Osteocyte (in vitro differentiated cells): ENCODE measurements around the gene SETX. TPM values are rescaled to one million over a fixed set of nuclear protein-coding genes. Genes with fewer than 3 reads are reported as not detected.

ENCODE experiments used
- DNase-seq: peaks from one replicate; pipeline ENCODE4 v3.0.0; 2021; ENCODE audit warnings: mixed read lengths; ENCODE audit not compliant: unreplicated experiment; ENCODE audit errors: extremely low spot score
- H3K27ac Mint-ChIP-seq: one replicate; pipeline ENCODE4 v1.8.0; 2021; ENCODE audit warnings: mild to moderate bottlenecking, mixed read lengths; ENCODE audit not compliant: unreplicated experiment
- H3K27me3 Mint-ChIP-seq: one replicate; pipeline ENCODE4 v1.8.0; 2021; ENCODE audit warnings: mixed read lengths; ENCODE audit not compliant: unreplicated experiment
- H3K36me3 Mint-ChIP-seq: one replicate; pipeline ENCODE4 v1.8.0; 2021; ENCODE audit warnings: mixed read lengths; ENCODE audit not compliant: unreplicated experiment
- H3K4me1 Mint-ChIP-seq: one replicate; pipeline ENCODE4 v1.8.0; 2021; ENCODE audit warnings: mixed read lengths; ENCODE audit not compliant: unreplicated experiment
- H3K4me3 Mint-ChIP-seq: one replicate; pipeline ENCODE4 v1.8.0; 2021; ENCODE audit warnings: mild to moderate bottlenecking, moderate library complexity, mixed read lengths; ENCODE audit not compliant: unreplicated experiment
- H3K9me3 Mint-ChIP-seq: one replicate; pipeline ENCODE4 v1.8.0; 2021; ENCODE audit warnings: mixed read lengths; ENCODE audit not compliant: unreplicated experiment
- total RNA-seq: library from RNA; stranded (reverse); gene quantifications from 2 replicates; pipeline ENCODE4 v1.2.1, GENCODE V29; 2021
- TF ChIP-seq, protein P1 (sequence below): fragments of 200-600 bp; sonication (generic); IDR thresholded peaks from 2 replicates; pipeline ENCODE4 v1.5.0; 2021; ENCODE audit warnings: antibody characterized with exemption, mild to moderate bottlenecking, moderate library complexity

The SETX gene
- total RNA-seq, 1 donor from 2014 or later: 53.6 TPM

DNA sequence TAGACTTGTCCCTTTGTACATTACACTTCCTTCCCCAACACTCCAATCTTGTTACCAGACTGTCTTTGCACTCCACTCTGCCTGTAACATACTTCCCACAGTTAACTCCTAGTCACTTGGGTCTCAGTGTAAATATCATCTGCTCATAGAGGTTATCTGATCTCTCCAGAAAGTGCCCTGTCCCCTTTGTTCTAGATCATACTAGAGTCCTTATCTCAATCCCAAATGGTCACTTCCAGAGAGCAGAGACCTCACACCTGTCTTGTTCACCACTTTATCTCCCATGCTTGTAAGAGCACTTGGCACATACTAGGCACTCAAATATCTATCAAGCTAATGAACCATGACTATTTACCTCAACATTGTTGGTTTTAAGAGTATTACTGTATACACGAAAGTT is 30.4 kb downstream of the SETX start:
- Mint-ChIP-seq H3K9me3 (peaks cover 8% of the 10 kb centered on the region), H3K27me3 (no peaks in the 10 kb centered on the region), H3K36me3 (peaks cover 57% of the 10 kb centered on the region), H3K4me3 (no peak overlapping the region), H3K27ac (no peak overlapping the region), H3K4me1 (peaks cover 7% of the 10 kb centered on the region)
- DNase-seq: no peak
- TF ChIP-seq, protein P1, sequence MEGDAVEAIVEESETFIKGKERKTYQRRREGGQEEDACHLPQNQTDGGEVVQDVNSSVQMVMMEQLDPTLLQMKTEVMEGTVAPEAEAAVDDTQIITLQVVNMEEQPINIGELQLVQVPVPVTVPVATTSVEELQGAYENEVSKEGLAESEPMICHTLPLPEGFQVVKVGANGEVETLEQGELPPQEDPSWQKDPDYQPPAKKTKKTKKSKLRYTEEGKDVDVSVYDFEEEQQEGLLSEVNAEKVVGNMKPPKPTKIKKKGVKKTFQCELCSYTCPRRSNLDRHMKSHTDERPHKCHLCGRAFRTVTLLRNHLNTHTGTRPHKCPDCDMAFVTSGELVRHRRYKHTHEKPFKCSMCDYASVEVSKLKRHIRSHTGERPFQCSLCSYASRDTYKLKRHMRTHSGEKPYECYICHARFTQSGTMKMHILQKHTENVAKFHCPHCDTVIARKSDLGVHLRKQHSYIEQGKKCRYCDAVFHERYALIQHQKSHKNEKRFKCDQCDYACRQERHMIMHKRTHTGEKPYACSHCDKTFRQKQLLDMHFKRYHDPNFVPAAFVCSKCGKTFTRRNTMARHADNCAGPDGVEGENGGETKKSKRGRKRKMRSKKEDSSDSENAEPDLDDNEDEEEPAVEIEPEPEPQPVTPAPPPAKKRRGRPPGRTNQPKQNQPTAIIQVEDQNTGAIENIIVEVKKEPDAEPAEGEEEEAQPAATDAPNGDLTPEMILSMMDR: no peak

DNA sequence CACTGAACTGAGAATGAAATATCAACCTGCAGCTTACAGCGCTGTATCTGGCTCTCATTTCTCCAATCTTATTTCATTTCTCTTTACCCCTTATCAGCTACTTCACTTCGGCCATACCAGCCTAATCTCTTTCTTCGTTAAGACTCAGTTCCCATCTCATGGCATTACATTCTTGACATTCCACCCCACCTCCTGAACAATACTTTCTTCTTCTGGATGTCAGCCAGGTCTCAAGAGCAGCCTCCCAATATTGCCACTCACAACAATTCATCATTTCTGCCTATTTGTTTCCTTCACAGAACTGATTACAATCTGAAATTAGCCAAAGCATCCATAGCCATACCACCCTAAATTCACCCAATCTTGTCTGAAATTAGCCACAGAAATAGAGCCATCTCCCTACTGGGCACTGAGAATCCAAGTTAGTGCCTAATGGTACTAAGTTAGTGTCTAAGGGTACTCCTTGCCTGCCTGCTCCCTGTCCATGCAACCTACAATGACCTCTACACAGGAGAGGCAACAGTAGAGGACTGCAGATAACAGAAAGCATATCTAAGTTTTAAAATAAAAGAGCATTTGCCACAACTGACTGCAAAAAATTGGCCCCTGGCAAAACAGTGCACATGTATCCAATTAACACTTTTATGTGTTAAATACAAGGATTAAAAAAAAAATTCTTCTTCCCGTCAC is 35.2 kb downstream of the SETX start:
- Mint-ChIP-seq H3K36me3 (peaks cover 28% of the 10 kb centered on the region), H3K9me3 (no peaks in the 10 kb centered on the region), H3K27me3 (no peaks in the 10 kb centered on the region), H3K4me3 (no peak overlapping the region), H3K27ac (no peak overlapping the region), H3K4me1 (peaks cover 8% of the 10 kb centered on the region)
- DNase-seq: no peak
- TF ChIP-seq, protein P1: no peak

GRCh38 chr9:132312873-132313272 is 41.9 kb downstream of the SETX start:
- H3K36me3 Mint-ChIP-seq: peaks cover 41% of the 10 kb centered on the region
- H3K4me3 Mint-ChIP-seq: no peak overlapping the region
- no peaks in the 10 kb centered on the region for H3K9me3 Mint-ChIP-seq
- no peak for DNase-seq
- TF ChIP-seq, protein P1: no peak
- no peak overlapping the region for H3K27ac Mint-ChIP-seq
- H3K27me3 Mint-ChIP-seq: no peaks in the 10 kb centered on the region
- no peaks in the 10 kb centered on the region for H3K4me1 Mint-ChIP-seq

DNA sequence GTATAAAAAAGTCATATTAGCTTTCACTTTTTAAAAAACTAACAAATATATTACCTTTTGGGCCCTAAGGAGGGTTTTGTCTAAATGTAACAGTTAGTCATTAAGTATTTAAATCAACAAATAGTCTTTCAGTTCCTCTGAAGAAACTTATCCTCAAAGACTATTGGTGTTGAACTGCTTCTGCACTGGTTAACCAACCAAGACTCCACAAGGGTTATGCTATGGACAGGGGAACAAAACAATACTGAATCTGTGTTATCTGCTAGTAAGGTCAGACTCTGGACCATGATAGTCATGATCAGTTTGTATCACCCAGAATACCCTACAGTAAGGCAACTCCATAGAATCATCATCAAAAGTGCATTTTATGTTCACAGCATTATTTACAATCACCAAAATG is 42.4 kb downstream of the SETX start:
- no peaks in the 10 kb centered on the region for H3K27me3 Mint-ChIP-seq
- TF ChIP-seq, protein P1: no peak
- H3K9me3 Mint-ChIP-seq: no peaks in the 10 kb centered on the region
- peaks cover 42% of the 10 kb centered on the region for H3K36me3 Mint-ChIP-seq
- DNase-seq: no peak
- no peak overlapping the region for H3K4me3 Mint-ChIP-seq
- H3K27ac Mint-ChIP-seq: no peak overlapping the region
- no peaks in the 10 kb centered on the region for H3K4me1 Mint-ChIP-seq

DNA sequence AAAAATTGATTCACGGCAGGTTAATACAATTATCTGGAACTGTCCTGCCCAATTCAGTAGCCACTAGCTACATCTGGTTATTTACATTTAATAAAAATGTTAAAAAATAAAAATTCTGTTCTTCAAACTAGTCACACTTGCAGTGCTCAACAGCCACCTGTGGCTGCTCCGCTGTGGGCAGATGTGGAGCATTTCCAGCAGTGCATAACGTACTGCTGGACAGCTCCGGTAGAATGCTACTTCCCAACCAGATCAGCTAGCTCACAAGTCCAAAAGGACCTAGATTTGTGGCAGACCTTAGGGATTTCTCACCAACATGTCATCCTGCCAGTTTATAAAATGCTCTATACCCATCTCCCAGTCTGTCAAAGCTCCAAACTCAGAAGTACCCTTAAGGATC is 42.8 kb downstream of the SETX start:
- Mint-ChIP-seq H3K4me3 (no peak overlapping the region), H3K27me3 (no peaks in the 10 kb centered on the region)

More for the DNA sequence above, 42.8 kb downstream of the SETX start:
- Mint-ChIP-seq H3K36me3 (peaks cover 44% of the 10 kb centered on the region), H3K27ac (no peak overlapping the region), H3K4me1 (no peaks in the 10 kb centered on the region), H3K9me3 (no peaks in the 10 kb centered on the region)
- TF ChIP-seq, protein P1: no peak
- DNase-seq: no peak
